H1 (cell line): ENCODE data around the gene APBB1. TPM values are rescaled to one million over a fixed set of nuclear protein-coding genes. Genes with fewer than 3 reads are reported as not detected.

Source experiments
- polyA plus RNA-seq, 7 experiments: library from polyadenylated mRNA; depleted of rRNA in 3 of 7; stranded (reverse) in 5 of 7; unstranded in 2 of 7; fragments of >200 nt in 5 of 7; fragments of 200-250 nt in 2 of 7; gene quantifications; 1 replicate in 5 of 7; 2 replicates in 1 of 7; 4 replicates in 1 of 7; pipeline versions ENCODE4 v1.2.1 to v1.2.3, GENCODE V29; 2011 to 2013; ENCODE audit warnings: missing spikeins in 2 of 7, mixed read lengths in 2 of 7
- total RNA-seq: library from RNA; stranded (reverse); fragmentation: NEBNext Ultra II Directional; extraction: Animal tissue kit (Norgen Biotek cat#: 25700); gene quantifications from 2 replicates; pipeline ENCODE4 v1.2.1, GENCODE V29; 2021
- TF ChIP-seq, protein P1 (sequence below): fragments of 300-600 bp; sonication (generic); IDR thresholded peaks from 2 replicates; pipeline ENCODE4 v1.7.1; 2012; ENCODE audit warnings: low read length, moderate library complexity, mild to moderate bottlenecking, inconsistent platforms; ENCODE audit not compliant: insufficient replicate concordance

Gene APBB1
- total and polyA plus RNA-seq, 2 of the 8 experiments (the other 6 are each of a cell fraction or from before 2014, with no cell fraction given) = 23.9 to 33.1 TPM

DNA sequence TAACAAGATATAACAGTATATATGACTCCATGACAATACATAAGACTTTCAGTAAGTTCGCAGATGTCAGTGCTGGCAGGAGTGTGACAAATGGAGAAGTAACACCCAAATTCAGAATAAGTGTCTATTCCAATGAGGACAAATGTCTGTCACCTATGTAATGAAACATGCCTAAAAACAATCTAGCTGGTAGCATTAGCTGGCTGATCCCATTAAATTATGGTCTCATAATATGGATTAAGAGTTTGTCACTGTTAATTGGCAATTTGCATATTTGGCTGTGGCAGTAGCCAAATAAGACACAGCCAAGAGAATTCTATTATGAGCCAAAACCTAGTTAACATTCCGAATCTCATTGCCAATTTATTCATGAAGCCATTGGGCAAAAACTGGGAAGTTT, 68.4 kb downstream of the APBB1 start (continued):
- TF ChIP-seq, protein P1, sequence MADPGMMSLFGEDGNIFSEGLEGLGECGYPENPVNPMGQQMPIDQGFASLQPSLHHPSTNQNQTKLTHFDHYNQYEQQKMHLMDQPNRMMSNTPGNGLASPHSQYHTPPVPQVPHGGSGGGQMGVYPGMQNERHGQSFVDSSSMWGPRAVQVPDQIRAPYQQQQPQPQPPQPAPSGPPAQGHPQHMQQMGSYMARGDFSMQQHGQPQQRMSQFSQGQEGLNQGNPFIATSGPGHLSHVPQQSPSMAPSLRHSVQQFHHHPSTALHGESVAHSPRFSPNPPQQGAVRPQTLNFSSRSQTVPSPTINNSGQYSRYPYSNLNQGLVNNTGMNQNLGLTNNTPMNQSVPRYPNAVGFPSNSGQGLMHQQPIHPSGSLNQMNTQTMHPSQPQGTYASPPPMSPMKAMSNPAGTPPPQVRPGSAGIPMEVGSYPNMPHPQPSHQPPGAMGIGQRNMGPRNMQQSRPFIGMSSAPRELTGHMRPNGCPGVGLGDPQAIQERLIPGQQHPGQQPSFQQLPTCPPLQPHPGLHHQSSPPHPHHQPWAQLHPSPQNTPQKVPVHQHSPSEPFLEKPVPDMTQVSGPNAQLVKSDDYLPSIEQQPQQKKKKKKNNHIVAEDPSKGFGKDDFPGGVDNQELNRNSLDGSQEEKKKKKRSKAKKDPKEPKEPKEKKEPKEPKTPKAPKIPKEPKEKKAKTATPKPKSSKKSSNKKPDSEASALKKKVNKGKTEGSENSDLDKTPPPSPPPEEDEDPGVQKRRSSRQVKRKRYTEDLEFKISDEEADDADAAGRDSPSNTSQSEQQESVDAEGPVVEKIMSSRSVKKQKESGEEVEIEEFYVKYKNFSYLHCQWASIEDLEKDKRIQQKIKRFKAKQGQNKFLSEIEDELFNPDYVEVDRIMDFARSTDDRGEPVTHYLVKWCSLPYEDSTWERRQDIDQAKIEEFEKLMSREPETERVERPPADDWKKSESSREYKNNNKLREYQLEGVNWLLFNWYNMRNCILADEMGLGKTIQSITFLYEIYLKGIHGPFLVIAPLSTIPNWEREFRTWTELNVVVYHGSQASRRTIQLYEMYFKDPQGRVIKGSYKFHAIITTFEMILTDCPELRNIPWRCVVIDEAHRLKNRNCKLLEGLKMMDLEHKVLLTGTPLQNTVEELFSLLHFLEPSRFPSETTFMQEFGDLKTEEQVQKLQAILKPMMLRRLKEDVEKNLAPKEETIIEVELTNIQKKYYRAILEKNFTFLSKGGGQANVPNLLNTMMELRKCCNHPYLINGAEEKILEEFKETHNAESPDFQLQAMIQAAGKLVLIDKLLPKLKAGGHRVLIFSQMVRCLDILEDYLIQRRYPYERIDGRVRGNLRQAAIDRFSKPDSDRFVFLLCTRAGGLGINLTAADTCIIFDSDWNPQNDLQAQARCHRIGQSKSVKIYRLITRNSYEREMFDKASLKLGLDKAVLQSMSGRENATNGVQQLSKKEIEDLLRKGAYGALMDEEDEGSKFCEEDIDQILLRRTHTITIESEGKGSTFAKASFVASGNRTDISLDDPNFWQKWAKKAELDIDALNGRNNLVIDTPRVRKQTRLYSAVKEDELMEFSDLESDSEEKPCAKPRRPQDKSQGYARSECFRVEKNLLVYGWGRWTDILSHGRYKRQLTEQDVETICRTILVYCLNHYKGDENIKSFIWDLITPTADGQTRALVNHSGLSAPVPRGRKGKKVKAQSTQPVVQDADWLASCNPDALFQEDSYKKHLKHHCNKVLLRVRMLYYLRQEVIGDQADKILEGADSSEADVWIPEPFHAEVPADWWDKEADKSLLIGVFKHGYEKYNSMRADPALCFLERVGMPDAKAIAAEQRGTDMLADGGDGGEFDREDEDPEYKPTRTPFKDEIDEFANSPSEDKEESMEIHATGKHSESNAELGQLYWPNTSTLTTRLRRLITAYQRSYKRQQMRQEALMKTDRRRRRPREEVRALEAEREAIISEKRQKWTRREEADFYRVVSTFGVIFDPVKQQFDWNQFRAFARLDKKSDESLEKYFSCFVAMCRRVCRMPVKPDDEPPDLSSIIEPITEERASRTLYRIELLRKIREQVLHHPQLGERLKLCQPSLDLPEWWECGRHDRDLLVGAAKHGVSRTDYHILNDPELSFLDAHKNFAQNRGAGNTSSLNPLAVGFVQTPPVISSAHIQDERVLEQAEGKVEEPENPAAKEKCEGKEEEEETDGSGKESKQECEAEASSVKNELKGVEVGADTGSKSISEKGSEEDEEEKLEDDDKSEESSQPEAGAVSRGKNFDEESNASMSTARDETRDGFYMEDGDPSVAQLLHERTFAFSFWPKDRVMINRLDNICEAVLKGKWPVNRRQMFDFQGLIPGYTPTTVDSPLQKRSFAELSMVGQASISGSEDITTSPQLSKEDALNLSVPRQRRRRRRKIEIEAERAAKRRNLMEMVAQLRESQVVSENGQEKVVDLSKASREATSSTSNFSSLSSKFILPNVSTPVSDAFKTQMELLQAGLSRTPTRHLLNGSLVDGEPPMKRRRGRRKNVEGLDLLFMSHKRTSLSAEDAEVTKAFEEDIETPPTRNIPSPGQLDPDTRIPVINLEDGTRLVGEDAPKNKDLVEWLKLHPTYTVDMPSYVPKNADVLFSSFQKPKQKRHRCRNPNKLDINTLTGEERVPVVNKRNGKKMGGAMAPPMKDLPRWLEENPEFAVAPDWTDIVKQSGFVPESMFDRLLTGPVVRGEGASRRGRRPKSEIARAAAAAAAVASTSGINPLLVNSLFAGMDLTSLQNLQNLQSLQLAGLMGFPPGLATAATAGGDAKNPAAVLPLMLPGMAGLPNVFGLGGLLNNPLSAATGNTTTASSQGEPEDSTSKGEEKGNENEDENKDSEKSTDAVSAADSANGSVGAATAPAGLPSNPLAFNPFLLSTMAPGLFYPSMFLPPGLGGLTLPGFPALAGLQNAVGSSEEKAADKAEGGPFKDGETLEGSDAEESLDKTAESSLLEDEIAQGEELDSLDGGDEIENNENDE = no peak
